Gastroesophageal sphincter (tissue), 4 donors: ENCODE measurements around the gene EPHB2. TPM values are rescaled to one million over a fixed set of nuclear protein-coding genes. Genes with fewer than 3 reads are reported as not detected.

Experiments used
- ATAC-seq: fragments of 150-250 bp; one replicate; pipeline ENCODE4 v1.9.1; 2016; ENCODE audit warnings: mild to moderate bottlenecking, moderate library complexity
- H3K27ac ChIP-seq, 4 donors: fragments of 200-600 bp; sonication (generic) in 3 of 4; 1 replicate in 3 of 4; 2 replicates in 1 of 4; pipeline ENCODE4 v1.5.1; 2016 to 2019
- H3K27me3 ChIP-seq: fragments of 200-600 bp; sonication (generic); one replicate; pipeline ENCODE4 v1.5.1; 2019
- H3K36me3 ChIP-seq, 2 donors: fragments of 200-600 bp; sonication (generic); one replicate each; pipeline ENCODE4 v1.5.1; 2019; ENCODE audit warnings: control low read depth in 1 of 2
- H3K4me1 ChIP-seq, 3 donors: fragments of 200-600 bp; sonication (generic); 1 replicate in 2 of 3; 2 replicates in 1 of 3; pipeline ENCODE4 v1.5.1; 2016 to 2019; ENCODE audit warnings: control low read depth in 2 of 3
- H3K4me3 ChIP-seq, 2 donors: fragments of 200-600 bp; sonication (generic); one replicate each; pipeline ENCODE4 v1.5.1; 2019; ENCODE audit warnings: mild to moderate bottlenecking in 1 of 2, moderate library complexity in 1 of 2
- H3K9me3 ChIP-seq, 3 donors: fragments of 200-600 bp; sonication (generic); one replicate each; pipeline ENCODE4 v1.5.1; 2017 to 2019; ENCODE audit warnings: control low read depth in 2 of 3
- EP300 ChIP-seq: sonication (generic); formaldehyde crosslinking; IDR thresholded peaks from one replicate; pipeline ENCODE4 v1.6.1; 2017; ENCODE audit warnings: antibody characterized with exemption, mild to moderate bottlenecking
- POLR2A ChIP-seq, 2 donors: fragments of 450-650 bp; IDR thresholded peaks; one replicate each; pipeline ENCODE4 v1.6.1; 2017; ENCODE audit warnings: antibody characterized with exemption in 2 of 2, mild to moderate bottlenecking in 2 of 2, moderate library complexity in 1 of 2
- POLR2AphosphoS5 ChIP-seq: sonication (generic); formaldehyde crosslinking; IDR thresholded peaks from one replicate; pipeline ENCODE4 v1.6.1; 2017; ENCODE audit warnings: antibody characterized with exemption
- WGBS, 2 donors: methylation state at CpG; one replicate each; pipeline ENCODE4 v1.1.5; 2018; ENCODE audit warnings: low coverage in 1 of 2; 5-methylcytosine and 5-hydroxymethylcytosine counted together
- total RNA-seq, 4 donors: library from RNA; depleted of rRNA; stranded (reverse); fragments of >200 nt; gene quantifications; one replicate each; pipeline ENCODE4 v1.1.0, GENCODE V29; 2016
- TF ChIP-seq, protein P1 (sequence below), 4 experiments: fragments of 200-600 bp in 2 of 4; fragments of 450-650 bp in 2 of 4; sonication (generic) in 1 of 4; IDR thresholded peaks; one replicate each; pipeline ENCODE4 v1.5.1; 2017 to 2019; ENCODE audit warnings: antibody characterized with exemption in 4 of 4, mild to moderate bottlenecking in 2 of 4, moderate library complexity in 2 of 4

EPHB2 gene
- total RNA-seq, 4 donors from 2014 or later: 2.0 to 5.9 (median 2.6) TPM

DNA sequence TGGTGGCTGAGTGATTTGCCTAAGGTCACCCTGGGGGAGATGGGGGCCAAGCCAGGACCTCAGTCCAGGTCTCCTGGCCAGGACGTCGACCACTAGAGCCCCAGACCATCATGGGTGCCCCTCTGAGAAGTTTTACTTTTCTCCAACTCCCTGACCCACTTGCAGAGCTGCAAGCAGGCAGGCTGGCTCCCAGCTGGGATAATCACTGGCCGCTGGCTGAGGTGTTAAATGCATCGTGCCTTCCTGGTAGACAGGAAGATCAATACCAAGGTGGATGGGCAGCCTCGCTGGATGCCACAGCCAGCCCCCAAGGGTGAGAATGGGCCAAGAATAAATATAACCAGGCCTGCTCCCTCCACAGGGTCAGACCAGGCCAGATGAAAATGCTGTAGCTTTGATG lies 106.2 kb downstream of the EPHB2 start:
- Histone ChIP-seq H3K27ac (no peak overlapping the region), H3K27me3 (no peaks in the 10 kb centered on the region), H3K9me3 (no peaks in the 10 kb centered on the region), H3K4me3 (no peak overlapping the region), H3K36me3 (no peaks in the 10 kb centered on the region), H3K4me1 (peaks cover 0 to 21% (median 0%) of the 10 kb centered on the region in 3 donors)
- TF ChIP-seq, protein P1, sequence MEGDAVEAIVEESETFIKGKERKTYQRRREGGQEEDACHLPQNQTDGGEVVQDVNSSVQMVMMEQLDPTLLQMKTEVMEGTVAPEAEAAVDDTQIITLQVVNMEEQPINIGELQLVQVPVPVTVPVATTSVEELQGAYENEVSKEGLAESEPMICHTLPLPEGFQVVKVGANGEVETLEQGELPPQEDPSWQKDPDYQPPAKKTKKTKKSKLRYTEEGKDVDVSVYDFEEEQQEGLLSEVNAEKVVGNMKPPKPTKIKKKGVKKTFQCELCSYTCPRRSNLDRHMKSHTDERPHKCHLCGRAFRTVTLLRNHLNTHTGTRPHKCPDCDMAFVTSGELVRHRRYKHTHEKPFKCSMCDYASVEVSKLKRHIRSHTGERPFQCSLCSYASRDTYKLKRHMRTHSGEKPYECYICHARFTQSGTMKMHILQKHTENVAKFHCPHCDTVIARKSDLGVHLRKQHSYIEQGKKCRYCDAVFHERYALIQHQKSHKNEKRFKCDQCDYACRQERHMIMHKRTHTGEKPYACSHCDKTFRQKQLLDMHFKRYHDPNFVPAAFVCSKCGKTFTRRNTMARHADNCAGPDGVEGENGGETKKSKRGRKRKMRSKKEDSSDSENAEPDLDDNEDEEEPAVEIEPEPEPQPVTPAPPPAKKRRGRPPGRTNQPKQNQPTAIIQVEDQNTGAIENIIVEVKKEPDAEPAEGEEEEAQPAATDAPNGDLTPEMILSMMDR (IDR thresholded peaks at IDR 0.05): no peak
- TF ChIP-seq EP300 (no peak), POLR2AphosphoS5 (no peak), POLR2A (IDR thresholded peaks at IDR 0.05) (no peak)
- no CpG with 5 or more reads among the region's 5 CpGs for WGBS, 2 donors
- no peak for ATAC-seq

DNA sequence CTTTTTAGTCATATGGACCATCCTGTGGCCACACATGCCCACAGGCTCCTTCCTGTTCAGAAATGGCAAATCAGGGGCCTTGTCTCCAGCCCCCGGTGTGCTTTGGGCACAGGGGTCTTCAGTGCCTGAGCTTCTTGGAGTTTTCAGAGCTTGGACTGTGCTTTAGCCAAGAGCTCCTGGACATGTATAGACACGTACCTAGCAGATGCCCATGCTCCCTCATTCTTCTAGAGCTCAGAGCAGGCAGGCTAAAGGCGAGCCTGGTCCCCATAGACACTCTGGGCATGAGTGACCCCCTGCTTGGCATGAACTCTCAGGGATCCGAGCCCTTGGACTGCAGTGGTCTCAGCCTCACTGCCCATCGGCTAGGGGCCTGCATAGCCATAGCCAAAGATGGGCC lies 106.8 kb downstream of the EPHB2 start:
- Histone ChIP-seq H3K27me3 (no peaks in the 10 kb centered on the region), H3K36me3 (no peaks in the 10 kb centered on the region), H3K9me3 (no peaks in the 10 kb centered on the region), H3K4me3 (no peak overlapping the region), H3K4me1 (peaks cover 0 to 21% (median 0%) of the 10 kb centered on the region in 3 donors), H3K27ac (no peak overlapping the region)
- TF ChIP-seq POLR2A (IDR thresholded peaks at IDR 0.05): no peak
- TF ChIP-seq, protein P1 (IDR thresholded peaks at IDR 0.05): no peak
- no peak for TF ChIP-seq EP300
- no peak for TF ChIP-seq POLR2AphosphoS5
- ATAC-seq: no peak
- 94% methylated on average over 3 of the region's 5 CpGs; no CpG with 5 or more reads in 1 of the 2 donors for WGBS, 2 donors

DNA sequence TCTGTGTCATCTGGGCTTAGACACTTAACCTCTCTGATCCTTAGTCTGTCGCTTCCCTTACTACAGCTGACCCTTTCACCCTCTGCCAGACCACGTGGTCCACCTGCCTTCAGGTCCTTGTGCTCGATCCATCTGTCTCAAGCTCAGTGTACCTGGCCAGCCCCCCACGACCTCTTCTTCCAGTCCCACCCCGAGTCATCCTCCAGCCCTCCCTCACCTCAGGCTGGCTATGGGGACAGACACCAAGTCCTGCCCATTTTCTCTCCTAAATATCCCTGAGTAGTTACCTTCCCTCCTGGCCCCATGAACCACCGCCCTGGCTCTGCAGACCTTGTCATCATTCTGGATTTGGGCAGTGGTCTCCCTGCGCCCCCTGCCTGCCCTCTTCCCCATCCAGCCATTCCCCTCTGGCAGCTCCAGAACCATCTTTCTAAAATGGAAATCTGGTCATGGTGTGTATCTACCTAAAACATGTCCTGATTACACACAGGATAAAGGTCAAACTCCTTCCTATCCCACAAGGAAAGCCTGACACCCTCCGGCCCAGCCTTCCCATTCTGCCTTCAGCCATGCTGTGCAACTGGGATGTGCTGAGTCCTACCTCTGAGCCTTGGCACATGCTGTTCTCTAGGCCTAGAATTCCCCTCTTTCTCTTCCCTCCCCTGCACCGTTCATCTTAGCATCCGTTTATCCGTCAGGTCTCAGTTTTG lies 107.6 kb downstream of the EPHB2 start:
- WGBS, 2 donors: 72 to 88% methylated on average over 5 to 9 of the region's 11 CpGs
- H3K27ac ChIP-seq: no peak overlapping the region

DNA sequence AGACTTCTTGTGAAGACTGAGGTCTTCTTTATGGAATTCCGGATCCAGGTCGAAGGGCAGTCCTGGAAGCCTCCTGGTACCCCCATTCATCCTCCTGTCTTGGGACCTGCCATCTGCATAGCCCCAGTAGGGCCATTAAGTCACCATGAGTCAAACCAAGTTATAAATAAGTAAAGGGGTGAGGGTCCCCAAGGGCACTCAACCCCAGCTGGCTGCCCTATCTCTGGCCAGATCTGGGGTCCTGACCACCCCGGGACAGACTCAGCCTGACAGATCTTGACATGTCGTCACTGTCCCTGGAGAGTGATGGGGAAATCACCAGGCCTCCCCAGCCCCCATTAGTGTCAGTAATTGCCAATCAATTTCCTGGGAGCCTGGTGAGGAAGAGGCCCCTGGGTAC lies 108.7 kb downstream of the EPHB2 start:
- no peaks in the 10 kb centered on the region for H3K36me3 ChIP-seq
- WGBS, 2 donors: 77% methylated on average over 4 of the region's 4 CpGs; no CpG with 5 or more reads in 1 of the 2 donors
- ATAC-seq: no peak
- H3K4me3 ChIP-seq: no peak overlapping the region
- H3K27me3 ChIP-seq: no peaks in the 10 kb centered on the region
- H3K4me1 ChIP-seq: peaks cover 0 to 21% (median 0%) of the 10 kb centered on the region in 3 donors
- no peaks in the 10 kb centered on the region for H3K9me3 ChIP-seq
- TF ChIP-seq POLR2AphosphoS5 (no peak), EP300 (no peak), POLR2A (IDR thresholded peaks at IDR 0.05) (no peak)
- TF ChIP-seq, protein P1 (IDR thresholded peaks at IDR 0.05): no peak
- no peak overlapping the region for H3K27ac ChIP-seq

More for the DNA sequence above, 107.6 kb downstream of the EPHB2 start:
- no peak overlapping the region for H3K4me3 ChIP-seq
- H3K27me3 ChIP-seq: no peaks in the 10 kb centered on the region
- H3K9me3 ChIP-seq: no peaks in the 10 kb centered on the region
- TF ChIP-seq, protein P1 (IDR thresholded peaks at IDR 0.05): no peak
- no peak for TF ChIP-seq POLR2AphosphoS5
- TF ChIP-seq EP300: no peak
- no peak for TF ChIP-seq POLR2A (IDR thresholded peaks at IDR 0.05)
- H3K36me3 ChIP-seq: no peaks in the 10 kb centered on the region
- peaks cover 0 to 21% (median 0%) of the 10 kb centered on the region in 3 donors for H3K4me1 ChIP-seq
- no peak for ATAC-seq

DNA sequence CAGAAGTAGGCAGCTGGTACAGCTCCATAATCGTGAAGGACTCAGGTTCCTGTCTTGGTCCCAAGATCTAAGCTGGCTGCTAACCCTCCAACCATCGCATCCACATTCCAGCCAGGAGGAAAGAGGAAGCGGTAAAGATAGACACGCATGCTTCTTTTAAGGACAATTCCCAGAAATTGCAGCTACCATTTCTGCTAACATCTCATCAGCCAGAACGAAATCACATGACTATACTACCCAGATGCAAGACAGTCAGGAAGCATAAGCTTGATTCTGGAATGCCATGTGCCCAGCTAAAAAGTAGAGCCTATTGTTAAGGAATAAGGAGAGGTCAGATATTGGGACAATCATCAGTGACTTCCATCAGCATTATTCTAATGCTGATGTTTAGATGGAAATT lies 110.4 kb downstream of the EPHB2 start:
- no peaks in the 10 kb centered on the region for H3K27me3 ChIP-seq
- 65 to 85% methylated on average over 3 to 5 of the region's 5 CpGs for WGBS, 2 donors
- ATAC-seq: no peak
- H3K27ac ChIP-seq: no peak overlapping the region
- peaks cover 0 to 5% (median 0%) of the 10 kb centered on the region in 3 donors for H3K4me1 ChIP-seq
- H3K9me3 ChIP-seq: no peaks in the 10 kb centered on the region
- no peak for TF ChIP-seq POLR2A (IDR thresholded peaks at IDR 0.05)
- TF ChIP-seq POLR2AphosphoS5: no peak
- TF ChIP-seq, protein P1 (IDR thresholded peaks at IDR 0.05): no peak
- no peak for TF ChIP-seq EP300
- no peaks in the 10 kb centered on the region for H3K36me3 ChIP-seq
- H3K4me3 ChIP-seq: no peak overlapping the region
